ENCODE data around the gene ASTE1.

GRCh38 chr3:131004603-131005002, 22.0 kb downstream of the ASTE1 start:
- TF ChIP-seq CTCF (IDR thresholded peaks at IDR 0.05) (no peak), POLR2A (IDR thresholded peaks at IDR 0.05) (no peak)
